Esophagus squamous epithelium (tissue), 5 donors: ENCODE data around the gene ZNF446. TPM values are rescaled to one million over a fixed set of nuclear protein-coding genes. Genes with fewer than 3 reads are reported as not detected.

Experiments used
- DNase-seq: peaks from one replicate; lab custom pipeline; 2025; lab: John Stamatoyannopoulos, UW
- H3K27ac ChIP-seq, 4 donors: fragments of 200-600 bp; sonication (generic); one replicate each; pipeline ENCODE4 v1.5.1; 2016 to 2019; ENCODE audit warnings: mild to moderate bottlenecking in 1 of 4
- H3K27me3 ChIP-seq, 4 donors: fragments of 200-600 bp; sonication (generic); 1 replicate in 3 of 4; 2 replicates in 1 of 4; pipeline versions ENCODE4 v1.5.1 to v1.6.0; 2017 to 2021; ENCODE audit warnings: antibody characterized with exemption in 1 of 4
- H3K36me3 ChIP-seq, 3 donors: fragments of 200-600 bp; sonication (generic); one replicate each; pipeline ENCODE4 v1.5.1; 2016 to 2019
- H3K4me1 ChIP-seq, 3 donors: fragments of 200-600 bp; sonication (generic); one replicate each; pipeline ENCODE4 v1.5.1; 2017 to 2019
- H3K4me3 ChIP-seq, 4 donors: fragments of 200-600 bp; sonication (generic); 1 replicate in 3 of 4; 2 replicates in 1 of 4; pipeline ENCODE4 v1.5.1; 2016 to 2019; ENCODE audit warnings: mild to moderate bottlenecking in 2 of 4, moderate library complexity in 1 of 4
- H3K9me3 ChIP-seq, 3 donors: fragments of 200-600 bp; sonication (generic); one replicate each; pipeline ENCODE4 v1.5.1; 2016 to 2019
- CTCF ChIP-seq, 6 experiments: fragments of 450-650 bp in 4 of 6; fragments of 200-600 bp in 2 of 6; sonication (generic) in 2 of 6; IDR thresholded peaks; one replicate each; pipeline ENCODE4 v1.5.1; 2016 to 2019; ENCODE audit warnings: antibody characterized with exemption in 6 of 6, mild to moderate bottlenecking in 4 of 6, moderate library complexity in 4 of 6
- POLR2A ChIP-seq, 4 donors: fragments of 450-650 bp; IDR thresholded peaks; one replicate each; pipeline ENCODE4 v1.6.1; 2017; ENCODE audit warnings: antibody characterized with exemption in 4 of 4, mild to moderate bottlenecking in 4 of 4, moderate library complexity in 3 of 4
- WGBS, 2 donors: methylation state at CpG; one replicate each; pipeline ENCODE4 v1.1.5; 2018; 5-methylcytosine and 5-hydroxymethylcytosine counted together
- intact Hi-C: fragments of 100-400 bp; cut with DNase I; formaldehyde crosslinking; loops from one replicate; pipeline ENCODE4 v1.15.0; 2022
- total RNA-seq, 4 donors: library from RNA; depleted of rRNA; stranded (reverse); fragments of >200 nt; gene quantifications; one replicate each; pipeline ENCODE4 v1.1.0, GENCODE V29; 2016
- donor health status: DM: yes; HTN: yes; CAD: no.

The ZNF446 gene
- total RNA-seq, 4 donors from 2014 or later = 6.0 to 13.3 (median 12.1) TPM

GRCh38 chr19:58513213-58513693, 37.1 kb downstream of the ZNF446 start:
- peaks cover 17 to 52% (median 28%) of the 10 kb centered on the region in 3 donors for H3K4me1 ChIP-seq
- TF ChIP-seq POLR2A (IDR thresholded peaks at IDR 0.05) = no peak
- TF ChIP-seq CTCF (IDR thresholded peaks at IDR 0.05) = no peak
- intact Hi-C loops = no loop called here
- H3K27me3 ChIP-seq = no peaks in the 10 kb centered on the region
- no peaks in the 10 kb centered on the region for H3K9me3 ChIP-seq
- peaks cover 0 to 22% (median 14%) of the 10 kb centered on the region in 3 donors for H3K36me3 ChIP-seq
- WGBS, 2 donors = 70 to 92% methylated on average over 2 to 4 of the region's 10 CpGs
- no peak for DNase-seq
- peak overlapping the region in 3 of 4 donors; percentile 41 to 69 (median 46) for H3K4me3 ChIP-seq
- H3K27ac ChIP-seq = peak overlapping the region; percentile 62 to 83 (median 74)

- Histone ChIP-seq H3K27ac (peak overlapping the region; percentile 62 to 83 (median 74)), H3K9me3 (no peaks in the 10 kb centered on the region), H3K4me1 (peaks cover 23 to 59% (median 34%) of the 10 kb centered on the region in 3 donors), H3K36me3 (peaks cover 0 to 22% (median 14%) of the 10 kb centered on the region in 3 donors), H3K4me3 (peak overlapping the region; percentile 7 to 69 (median 44)), H3K27me3 (no peaks in the 10 kb centered on the region)
- WGBS, 2 donors = 8 to 47% methylated on average over 9 to 14 of the region's 66 CpGs
- DNase-seq = no peak
- intact Hi-C loops = no loop called here
- TF ChIP-seq POLR2A (IDR thresholded peaks at IDR 0.05) (peak in 1 of 4 donors; percentile 48), CTCF (IDR thresholded peaks at IDR 0.05) (peak; percentile 87 to 99 (median 98))
Measured at GRCh38 chr19:58513694-58514563, 37.8 kb downstream of the ZNF446 start.

- DNase-seq = no peak
- Histone ChIP-seq H3K9me3 (no peaks in the 10 kb centered on the region), H3K4me3 (peak overlapping the region; percentile 7 to 69 (median 44)), H3K36me3 (peaks cover 0 to 22% (median 14%) of the 10 kb centered on the region in 3 donors), H3K4me1 (peaks cover 23 to 60% (median 34%) of the 10 kb centered on the region in 3 donors), H3K27ac (peak overlapping the region; percentile 62 to 83 (median 74)), H3K27me3 (no peaks in the 10 kb centered on the region)
- intact Hi-C loops = no loop called here
- TF ChIP-seq POLR2A (IDR thresholded peaks at IDR 0.05) = no peak
- no peak for TF ChIP-seq CTCF (IDR thresholded peaks at IDR 0.05)
- WGBS, 2 donors = 40 to 80% methylated on average over 2 of the region's 3 CpGs
Measured at GRCh38 chr19:58514564-58515022, 38.4 kb downstream of the ZNF446 start.

- H3K4me1 ChIP-seq = peaks cover 26 to 63% (median 36%) of the 10 kb centered on the region in 3 donors
- no peak overlapping the region for H3K27ac ChIP-seq
- intact Hi-C loops = no loop called here
- 100% methylated on average over 1 to 2 of the region's 2 CpGs for WGBS, 2 donors
- DNase-seq = no peak
- no peak overlapping the region for H3K4me3 ChIP-seq
- no peaks in the 10 kb centered on the region for H3K27me3 ChIP-seq
- no peaks in the 10 kb centered on the region for H3K9me3 ChIP-seq
- H3K36me3 ChIP-seq = peaks cover 0 to 22% (median 14%) of the 10 kb centered on the region in 3 donors
- TF ChIP-seq POLR2A (IDR thresholded peaks at IDR 0.05) = no peak
- no peak for TF ChIP-seq CTCF (IDR thresholded peaks at IDR 0.05)
Measured at GRCh38 chr19:58515259-58515658, 39.1 kb downstream of the ZNF446 start.
